Stimulated activated CD8-positive, alpha-beta memory T cell treated with anti-CD3 and anti-CD28 coated beads, Interleukin-12 subunit alpha, Interleukin-12 subunit beta, amount 100 ng/mL, for 1 hour (primary cell): ENCODE data around the gene KRT24.
"Not testable (repeated sequence)": the region's sequence is repeated elsewhere in the genome, so short reads cannot be mapped to it uniquely, and the experiment has no call there.

Source experiments
- DNase-seq: peaks from one replicate; pipeline ENCODE4 v3.0.0-alpha.2; 2020; ENCODE audit warnings: low read depth

KRT24 gene

DNA sequence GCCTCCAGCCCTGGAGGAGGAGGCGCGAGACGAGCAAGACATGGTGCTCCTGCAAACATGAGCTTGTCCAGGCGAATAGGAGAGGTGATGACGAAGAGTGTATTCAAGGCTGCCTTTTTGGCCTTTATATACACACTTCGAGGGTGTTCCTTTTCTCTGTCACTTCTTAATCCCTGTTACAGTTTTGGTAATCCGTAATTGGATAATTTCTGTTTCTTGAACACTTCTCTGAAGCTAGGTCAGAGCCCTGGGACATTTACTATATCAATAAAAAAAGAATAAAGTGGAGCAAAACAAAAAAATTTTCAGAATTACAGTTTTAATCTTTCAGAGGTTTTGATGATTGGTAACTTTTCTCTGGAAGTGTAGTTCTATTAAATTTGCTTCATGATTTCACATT, at the start of gene KRT24:
TSS of gene KRT24 (minus strand) at position 101 of the 400 bp plus-strand sequence. CDS start at position 42, 59 bp downstream.
- no peak for DNase-seq

- no peak for DNase-seq
Observed at GRCh38 chr17:40751065-40751464, 47.5 kb upstream of the KRT24 start.

GRCh38 chr17:40750391-40750790, 46.8 kb upstream of the KRT24 start:
- DNase-seq: no peak

GRCh38 chr17:40748666-40749065, 45.1 kb upstream of the KRT24 start:
- not testable (repeated sequence) for DNase-seq

- no peak for DNase-seq
Observed at GRCh38 chr17:40738553-40738952, 35.0 kb upstream of the KRT24 start.

DNA sequence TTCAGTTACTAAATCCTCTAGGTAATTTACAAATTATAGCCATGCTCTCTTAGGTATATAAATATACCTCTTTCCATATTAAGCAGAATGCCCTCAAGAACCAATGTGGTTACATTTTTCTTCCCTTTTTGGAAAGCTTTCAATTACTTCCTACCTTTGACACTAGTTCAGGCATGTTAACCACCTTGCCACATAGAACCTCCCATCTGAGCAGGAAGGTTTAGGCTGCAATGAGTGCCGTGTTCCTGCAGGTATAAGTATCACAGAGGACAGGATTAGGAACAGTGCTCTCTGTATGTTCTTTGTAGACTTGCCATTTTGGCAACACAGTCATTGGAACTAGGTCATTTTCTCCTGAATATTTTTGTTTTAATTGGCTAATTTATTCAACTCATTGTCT, 31.5 kb upstream of the KRT24 start:
- DNase-seq: no peak

- no peak for DNase-seq
Observed at GRCh38 chr17:40734018-40734417, 30.5 kb upstream of the KRT24 start.

- DNase-seq: no peak
Observed at GRCh38 chr17:40730970-40731369, 27.4 kb upstream of the KRT24 start.

GRCh38 chr17:40727447-40728231, 24.1 kb upstream of the KRT24 start:
- no peak for DNase-seq

DNA sequence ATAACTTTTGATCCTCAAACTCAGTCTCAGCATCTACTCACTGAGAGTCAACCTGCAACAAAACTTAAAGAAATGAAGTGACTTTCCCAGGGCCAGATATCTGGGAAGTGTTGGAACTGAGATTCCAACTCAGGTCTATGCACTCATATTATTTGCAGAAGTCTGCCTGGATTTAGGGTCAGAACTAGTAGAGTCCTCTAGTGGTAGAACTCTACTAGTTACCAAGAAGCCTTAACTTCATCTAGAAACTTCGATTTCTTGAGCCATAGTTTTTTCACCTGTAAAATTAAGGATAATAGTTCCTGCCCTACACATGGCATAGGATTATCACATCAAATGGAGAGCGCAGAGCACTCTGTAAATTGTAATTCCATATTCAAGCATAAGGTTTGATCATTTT, 23.4 kb upstream of the KRT24 start:
- no peak for DNase-seq

DNA sequence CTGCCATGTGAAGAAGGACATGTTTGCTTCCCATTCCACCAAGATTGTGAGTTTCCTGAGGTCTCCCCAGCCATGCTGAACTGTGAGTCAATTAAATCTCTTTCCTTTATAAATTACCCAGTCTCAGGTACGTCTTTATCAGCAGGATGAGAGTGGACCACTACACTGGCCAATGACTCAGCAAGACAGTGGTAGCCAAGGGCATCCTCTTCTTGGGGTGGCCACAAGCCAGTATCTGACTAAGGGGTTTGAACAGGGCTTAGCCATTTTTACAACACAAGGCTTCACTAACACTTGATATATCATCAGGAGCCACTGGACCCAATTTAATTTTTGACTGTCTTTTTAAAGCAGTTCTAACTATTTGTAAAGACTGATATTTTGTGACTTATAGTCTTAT, 21.1 kb upstream of the KRT24 start:
- DNase-seq: no peak

DNA sequence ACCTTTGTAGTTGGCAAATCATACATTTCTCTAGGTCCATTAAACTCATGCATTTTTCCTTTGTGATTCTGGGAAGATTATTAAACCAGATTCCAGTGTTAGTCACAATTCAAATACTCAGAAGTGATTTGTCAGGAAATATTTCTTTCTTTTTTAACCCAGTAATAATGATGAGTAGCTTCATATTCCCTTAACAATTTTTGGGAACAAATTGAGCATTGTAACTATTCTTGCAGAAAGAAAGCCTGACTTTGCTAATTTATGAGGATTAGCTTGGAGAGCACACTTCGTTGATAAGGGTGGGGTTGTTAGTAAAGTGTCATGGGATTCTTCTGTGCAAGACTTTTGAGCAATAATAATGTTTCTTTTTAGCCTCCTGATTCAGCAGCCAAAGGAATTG, 18.7 kb upstream of the KRT24 start:
- no peak for DNase-seq

DNA sequence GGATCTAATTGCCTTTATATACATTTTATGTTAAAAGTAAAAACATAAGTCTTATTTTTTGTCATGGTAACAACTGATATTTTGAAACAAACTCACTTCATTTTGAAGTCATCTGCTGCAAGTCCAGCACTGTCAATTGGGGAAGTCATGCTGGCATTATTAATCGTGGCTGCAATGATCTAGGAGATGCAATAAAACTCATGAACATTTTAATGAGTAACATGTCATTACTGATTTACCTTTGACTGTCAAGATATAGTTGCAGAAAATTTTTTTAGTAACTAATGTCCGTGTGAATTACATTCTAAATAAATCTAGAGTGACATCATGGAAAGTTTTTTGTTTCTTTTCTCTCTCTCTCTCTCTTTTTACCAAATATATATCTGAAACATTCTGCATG, 17.3 kb upstream of the KRT24 start:
- no peak for DNase-seq

DNA sequence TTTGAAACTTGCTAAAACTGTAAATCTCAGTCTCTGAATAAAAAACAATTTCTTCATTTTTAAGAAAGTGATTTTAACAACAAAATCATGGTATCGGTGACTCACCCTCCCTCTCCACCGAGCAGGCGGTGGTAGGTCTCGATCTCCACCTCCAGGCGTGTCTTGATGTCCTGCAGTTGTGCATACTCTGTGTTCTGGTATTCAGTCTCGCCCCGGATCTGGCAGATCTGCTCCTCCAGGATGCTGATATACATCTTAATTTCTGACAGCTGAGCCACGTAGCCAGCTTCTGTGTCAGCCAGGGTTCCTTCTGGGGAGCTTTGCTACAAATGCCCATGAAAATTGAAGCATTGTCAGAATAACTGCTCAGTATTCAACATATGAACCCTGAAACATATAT, 15.4 kb upstream of the KRT24 start:
- no peak for DNase-seq

- DNase-seq: no peak
Observed at GRCh38 chr17:40717776-40718175, 14.2 kb upstream of the KRT24 start.

DNA sequence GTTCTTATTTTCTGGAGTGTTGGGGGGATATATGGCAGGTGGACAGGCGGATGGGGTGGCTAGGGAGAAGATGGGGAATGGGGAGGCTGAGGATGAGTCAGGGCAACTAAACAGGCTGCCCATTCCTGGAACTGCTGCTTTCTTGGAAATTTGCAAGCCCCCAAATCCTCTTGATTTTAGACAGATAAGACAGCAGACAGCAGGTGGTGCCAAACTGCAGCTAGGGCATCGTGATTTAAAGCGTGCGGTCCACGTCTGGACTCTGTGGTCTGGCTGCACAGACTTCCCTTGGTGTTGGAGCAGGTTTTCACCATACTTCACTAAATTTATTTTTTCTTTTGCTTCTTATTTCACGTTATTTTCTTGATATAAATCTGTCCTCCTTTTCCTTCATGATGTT, 10.9 kb upstream of the KRT24 start:
- DNase-seq: no peak

DNA sequence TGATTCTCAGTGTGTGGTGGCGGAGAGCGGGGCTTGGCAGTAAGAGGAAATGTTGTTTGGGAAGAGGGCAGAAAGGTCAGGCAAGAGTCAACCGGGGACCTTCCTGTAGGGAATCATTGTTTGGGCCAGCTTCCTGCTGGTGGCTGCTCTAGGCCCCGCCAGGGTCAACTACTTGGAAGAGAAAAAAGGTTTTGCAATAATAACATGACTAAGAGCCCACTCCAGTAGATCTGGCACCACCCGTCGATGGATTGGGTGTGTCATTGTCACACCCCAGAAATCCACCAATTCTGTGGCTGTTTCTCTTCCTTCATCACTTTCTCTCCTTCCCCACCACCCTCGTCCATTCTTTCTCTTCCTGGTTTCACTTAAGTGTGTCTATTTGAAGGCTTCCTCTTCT, 4.2 kb upstream of the KRT24 start:
- DNase-seq: no peak

GRCh38 chr17:40705584-40705983, 2.0 kb upstream of the KRT24 start:
- no peak for DNase-seq

DNA sequence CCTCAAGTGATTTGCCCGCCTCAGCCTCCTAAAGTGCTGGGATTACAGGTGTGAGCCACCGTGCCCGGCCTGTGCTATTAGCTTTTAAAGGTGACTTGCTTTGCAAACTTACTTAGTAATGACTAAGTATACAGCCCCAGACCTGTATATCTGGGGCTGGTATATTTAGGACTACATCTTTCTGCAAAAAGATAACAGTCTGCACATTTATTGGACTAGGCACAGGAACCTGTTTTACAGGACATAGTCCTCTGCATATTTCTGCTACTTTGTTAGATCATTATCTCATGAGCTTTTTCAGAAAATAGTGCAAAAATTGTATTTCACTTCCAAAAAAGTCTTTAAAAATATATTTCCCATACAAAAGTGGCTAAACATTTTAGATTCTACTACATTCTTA, 1.3 kb downstream of the KRT24 start:
- no peak for DNase-seq

DNA sequence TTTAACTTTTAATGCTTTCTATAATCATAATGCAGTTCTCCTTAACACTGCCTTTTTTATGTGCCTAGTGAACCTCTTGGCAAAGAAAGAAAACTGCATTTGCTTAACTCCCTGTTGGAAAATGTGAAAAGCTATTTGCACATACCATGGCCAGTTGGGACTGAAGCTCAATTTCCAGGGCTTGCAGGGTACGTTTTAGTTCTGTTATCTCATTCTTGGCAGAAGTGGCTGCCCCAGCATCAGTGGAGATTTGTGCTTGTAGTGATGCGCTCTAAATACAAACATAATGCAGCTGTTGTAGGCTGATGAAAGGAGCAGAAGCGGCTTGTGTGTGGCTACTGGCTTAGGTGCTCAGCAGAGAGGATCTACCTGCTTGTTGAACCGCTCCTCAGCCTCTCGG, 3.7 kb downstream of the KRT24 start:
- no peak for DNase-seq

GRCh38 chr17:40699371-40699770, 4.2 kb downstream of the KRT24 start:
- DNase-seq: no peak

- no peak for DNase-seq
Observed at GRCh38 chr17:40697297-40697696, 6.3 kb downstream of the KRT24 start.

- DNase-seq: no peak
Observed at GRCh38 chr17:40696651-40697072, 6.9 kb downstream of the KRT24 start.

- DNase-seq: no peak
Observed at GRCh38 chr17:40695874-40696472, 7.6 kb downstream of the KRT24 start.
